Pulmonary artery endothelial cell (primary cell): Measurements from ENCODE around the gene ITPR2. TPM values are rescaled to one million over a fixed set of nuclear protein-coding genes. Genes with fewer than 3 reads are reported as not detected.

ENCODE experiments used
- DNase-seq: peaks from one replicate; pipeline ENCODE4 v3.0.0-alpha.2; 2011; ENCODE audit warnings: low read depth, low spot score
- total RNA-seq: library from RNA; depleted of rRNA; stranded (reverse); fragments of >200 nt; gene quantifications from 2 replicates; pipeline ENCODE4 v1.2.3, GENCODE V29; 2014

The ITPR2 gene
- total RNA-seq, 1 donor from 2014 or later, result 96.2 TPM

DNA sequence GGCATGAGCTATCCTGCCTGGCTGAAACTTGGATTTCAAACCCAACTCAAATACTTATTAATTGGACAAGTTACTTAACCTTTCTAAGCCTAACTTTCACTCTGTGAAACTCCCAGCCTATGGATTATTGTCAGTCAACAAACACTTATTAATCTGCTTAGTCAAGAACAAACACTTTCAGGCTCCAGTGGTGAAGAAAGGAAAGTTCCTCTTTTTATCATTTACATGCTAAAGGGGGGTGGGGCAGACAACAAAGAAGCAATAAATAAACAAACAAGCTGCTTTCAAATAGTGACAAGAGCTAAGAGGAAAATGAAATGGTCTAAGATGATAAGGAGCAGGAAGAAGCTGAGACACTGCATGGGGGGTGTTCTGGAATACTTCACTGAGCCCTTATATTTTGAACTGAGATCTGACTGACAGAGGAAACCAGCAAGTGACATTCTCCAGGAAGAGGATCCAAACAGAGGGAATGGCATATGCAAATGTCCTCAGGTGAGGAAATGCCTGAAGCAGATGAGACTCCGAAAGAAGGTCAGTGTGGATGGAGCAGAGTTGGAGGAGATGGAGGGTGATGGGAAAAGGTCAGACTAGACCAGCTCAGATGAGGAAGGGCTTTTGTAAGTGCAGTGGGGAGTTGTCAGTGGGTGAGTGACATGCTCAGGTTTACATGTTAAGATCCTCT, 259.6 kb downstream of the ITPR2 start:
- DNase-seq, result no peak

DNA sequence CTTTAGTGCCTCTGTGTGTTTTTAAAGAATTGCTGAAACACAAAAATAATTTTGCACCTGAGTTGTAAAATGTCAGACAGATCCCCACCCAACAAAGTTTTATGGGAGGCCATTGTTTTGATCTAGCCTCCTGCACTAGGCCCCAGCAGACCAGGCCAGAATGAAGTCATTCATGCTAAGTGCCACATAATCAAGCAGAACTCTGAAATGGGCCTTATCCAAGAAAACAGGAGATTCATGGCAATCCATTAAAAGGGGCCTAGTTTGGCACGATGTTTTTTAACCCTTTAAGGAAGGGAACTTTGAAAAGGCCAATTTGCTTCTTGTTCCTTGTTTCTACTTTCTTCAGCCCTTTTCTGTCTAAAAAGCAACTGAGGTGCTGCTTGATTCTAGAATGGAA, 260.9 kb downstream of the ITPR2 start:
- no peak for DNase-seq

DNA sequence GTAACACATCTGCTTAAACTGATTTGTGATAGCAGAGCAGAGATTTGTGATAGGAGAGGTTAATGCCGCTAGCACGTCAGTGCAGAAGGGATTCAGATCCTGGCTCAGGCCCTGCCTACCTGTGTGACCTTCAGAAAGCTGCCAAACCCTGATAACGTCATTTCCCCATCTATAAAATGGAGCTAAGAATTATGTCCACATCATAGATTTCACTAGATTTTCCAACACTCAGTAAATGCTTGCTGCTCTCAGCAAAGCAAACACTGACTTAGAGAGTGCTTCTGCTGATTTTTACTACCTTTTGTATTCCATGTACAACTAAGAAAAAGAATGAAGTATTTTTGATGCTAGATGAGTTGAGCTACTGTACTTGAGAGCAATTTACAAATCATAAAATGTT, 261.4 kb downstream of the ITPR2 start:
- DNase-seq, result no peak

DNA sequence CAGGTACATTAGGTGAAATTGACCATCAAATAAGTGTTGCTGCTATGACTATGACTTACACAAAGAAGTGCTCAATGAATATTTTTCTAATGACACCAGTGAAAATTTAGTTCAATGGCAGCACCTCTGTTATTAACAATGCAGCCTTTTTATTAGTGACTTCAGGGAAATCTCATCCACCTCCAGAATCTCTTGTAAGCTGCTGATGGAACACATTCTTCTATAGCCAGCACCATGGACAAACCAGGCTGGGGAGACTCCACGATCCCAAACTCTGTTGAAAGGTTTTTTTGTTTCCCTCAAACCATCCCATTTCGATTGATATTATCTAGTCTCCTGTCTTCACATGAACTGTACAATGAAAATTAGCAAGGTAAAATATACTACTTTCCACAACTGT, 265.9 kb downstream of the ITPR2 start:
- DNase-seq, result no peak

DNA sequence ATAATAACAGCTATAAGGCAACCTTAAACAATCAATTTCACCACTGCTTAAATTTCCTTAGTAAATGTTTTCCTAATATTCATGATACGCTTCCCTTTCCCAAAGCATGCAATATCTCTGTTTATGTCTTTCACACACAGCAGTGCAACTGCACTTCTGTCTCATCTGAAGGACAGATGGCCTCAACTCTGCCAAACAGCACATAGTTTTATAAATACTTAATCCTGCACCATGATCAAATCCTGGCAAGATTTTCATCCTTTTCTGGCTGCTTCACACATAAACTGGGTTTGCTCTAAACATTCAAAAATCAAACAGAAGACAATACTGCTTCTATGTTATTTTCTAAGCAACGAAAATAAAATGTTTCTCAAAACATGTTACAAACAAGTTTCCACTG, 266.3 kb downstream of the ITPR2 start:
- DNase-seq, result no peak

DNA sequence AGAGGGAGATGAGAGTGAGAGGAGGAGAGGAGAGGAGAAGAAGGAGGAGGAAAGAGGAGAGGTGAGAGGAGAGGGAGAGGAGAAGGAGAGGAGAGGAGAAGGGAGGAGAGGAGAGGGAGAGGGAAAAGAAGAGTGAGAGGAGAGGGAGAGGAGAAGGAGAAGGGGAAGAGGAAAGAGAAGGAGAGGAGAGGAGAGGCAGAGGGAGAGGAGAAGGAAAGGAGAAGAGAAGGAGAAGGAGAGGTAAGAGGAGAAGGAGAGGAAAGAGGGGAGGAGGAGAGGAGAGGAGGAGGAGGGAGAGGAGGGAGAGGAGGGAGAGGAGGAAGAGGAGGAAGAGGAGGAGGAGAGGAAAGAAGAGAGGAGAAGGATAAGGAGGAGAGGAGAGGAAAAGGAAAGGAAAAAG, 266.8 kb downstream of the ITPR2 start:
- no peak for DNase-seq

DNA sequence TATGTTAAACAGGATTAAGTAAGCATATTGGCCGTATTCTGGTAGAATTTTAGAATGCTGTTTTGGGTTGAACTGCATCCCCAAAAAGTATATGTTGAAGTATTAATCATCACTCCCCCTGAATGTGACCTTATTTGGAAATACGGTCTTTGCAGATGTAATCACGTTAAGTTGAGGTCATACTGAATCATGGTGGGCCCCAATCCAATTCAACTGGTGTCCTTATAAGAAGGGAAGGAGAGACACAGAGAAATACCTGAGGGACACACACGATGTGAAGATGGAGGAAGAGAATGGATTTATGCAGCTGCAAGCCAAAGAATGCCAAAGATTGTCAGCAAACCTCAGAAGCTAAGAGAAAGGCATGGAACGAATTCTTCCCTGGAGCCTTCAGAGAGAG, 268.6 kb downstream of the ITPR2 start:
- no peak for DNase-seq

DNA sequence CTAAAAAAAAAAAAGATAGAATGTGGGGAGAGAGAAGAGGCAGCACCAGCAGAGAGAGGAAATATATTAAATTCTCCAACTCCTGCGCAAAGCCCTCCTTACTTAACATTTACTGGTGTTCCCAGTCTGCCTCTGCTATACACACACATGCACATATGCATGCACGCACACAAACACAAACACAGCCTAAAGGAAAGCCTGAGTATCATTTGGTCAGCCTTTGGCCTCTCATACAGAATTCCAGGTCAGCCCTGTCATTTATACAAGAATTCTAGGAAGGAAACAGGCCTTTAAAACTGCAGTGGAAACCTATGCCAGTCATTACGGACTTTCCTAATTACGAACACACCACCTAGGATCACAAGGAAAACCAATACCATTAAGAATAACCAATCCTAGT, 269.4 kb downstream of the ITPR2 start:
- DNase-seq, result no peak

DNA sequence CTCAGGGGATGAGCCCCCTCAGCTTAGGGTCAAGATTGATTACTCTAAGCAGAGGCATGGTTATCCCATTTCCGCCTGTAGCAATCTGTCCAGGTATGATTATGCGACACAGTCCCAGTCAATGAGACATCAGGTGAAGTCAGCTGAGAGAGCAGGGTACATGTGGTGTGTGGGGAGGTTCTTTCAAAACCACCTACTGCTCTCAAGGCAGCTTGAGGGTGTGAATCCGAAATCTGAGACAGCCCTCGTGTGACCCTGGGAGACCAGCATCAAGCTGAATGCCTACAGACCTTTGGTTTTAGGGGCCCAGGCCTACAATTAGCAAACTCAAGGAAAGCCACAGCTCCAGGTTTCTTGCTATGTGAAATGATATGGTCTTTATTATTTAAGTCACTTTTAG, 275.7 kb downstream of the ITPR2 start:
- no peak for DNase-seq

DNA sequence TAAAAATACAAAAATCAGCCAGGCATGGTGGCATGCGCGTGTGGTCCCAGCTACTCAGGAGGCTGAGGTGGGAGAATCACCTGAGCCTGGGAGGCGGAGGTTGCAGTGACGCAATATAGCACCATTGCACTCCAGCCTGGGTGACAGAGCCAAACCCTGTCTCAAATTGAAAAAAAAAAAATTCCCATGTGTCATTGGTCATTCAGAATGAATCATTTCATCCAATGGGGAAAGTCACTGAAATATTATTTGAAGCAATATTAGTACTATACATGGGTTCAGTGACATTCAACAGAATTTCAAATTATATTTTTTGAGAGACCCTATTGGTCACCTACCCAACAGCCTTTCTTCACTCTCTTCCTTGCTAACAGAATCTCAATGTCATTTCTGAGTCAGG, 276.1 kb downstream of the ITPR2 start:
- DNase-seq, result no peak

DNA sequence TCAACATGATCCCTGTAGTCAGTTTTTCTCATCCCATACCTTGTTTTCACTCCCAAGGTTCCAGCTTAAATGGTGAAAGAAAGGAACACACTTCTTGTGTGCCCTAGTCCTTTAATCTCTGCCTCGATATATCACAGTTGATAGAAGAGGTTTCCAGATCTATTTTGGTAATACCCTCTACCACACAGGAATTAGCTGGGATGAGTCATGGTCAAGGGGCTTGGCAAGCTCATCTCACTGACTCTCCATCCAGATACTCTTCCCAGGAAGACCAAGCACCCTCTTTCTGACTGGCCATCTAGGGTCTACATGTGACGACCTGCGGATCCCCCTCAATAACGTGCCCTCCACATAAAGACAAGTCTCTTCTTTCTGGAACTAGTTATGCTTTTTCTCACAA, 277.9 kb downstream of the ITPR2 start:
- no peak for DNase-seq

DNA sequence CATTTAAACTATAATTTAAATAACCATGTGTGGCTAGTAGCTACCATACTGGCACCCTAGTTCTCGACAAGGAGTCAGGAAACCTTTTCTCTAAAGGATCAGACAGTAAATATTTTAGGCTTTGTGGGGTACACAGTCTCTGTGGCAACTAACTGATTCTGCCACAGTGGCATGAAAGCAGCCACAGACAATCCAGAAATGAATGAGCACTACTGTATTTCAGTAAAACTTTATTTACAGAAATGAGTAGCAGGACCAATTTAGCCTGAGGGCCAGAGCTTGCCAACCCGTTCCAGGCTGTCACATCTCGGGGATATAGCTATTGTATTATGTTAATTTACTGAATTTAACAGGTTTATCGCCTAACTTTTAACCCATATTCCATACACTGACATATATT, 278.7 kb downstream of the ITPR2 start:
- no peak for DNase-seq

DNA sequence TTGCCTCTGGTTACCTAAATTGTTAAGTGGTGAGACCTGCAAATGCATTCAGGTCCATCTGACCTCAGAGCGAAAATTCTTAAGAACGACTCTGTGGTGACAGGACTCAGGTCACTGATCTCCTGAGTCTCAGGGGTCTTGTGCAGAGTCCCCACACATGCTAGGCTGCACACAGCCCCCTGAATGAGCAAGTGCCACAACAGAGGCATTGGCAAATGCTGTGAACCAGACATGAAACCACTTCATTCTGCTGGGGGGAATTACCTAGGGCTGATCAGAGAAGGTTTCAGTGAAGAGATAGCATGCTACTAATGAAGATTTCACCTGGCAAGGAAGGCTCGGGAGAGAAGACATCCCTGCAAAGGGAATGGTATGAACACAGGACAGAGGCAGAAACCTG, 281.6 kb downstream of the ITPR2 start:
- no peak for DNase-seq

DNA sequence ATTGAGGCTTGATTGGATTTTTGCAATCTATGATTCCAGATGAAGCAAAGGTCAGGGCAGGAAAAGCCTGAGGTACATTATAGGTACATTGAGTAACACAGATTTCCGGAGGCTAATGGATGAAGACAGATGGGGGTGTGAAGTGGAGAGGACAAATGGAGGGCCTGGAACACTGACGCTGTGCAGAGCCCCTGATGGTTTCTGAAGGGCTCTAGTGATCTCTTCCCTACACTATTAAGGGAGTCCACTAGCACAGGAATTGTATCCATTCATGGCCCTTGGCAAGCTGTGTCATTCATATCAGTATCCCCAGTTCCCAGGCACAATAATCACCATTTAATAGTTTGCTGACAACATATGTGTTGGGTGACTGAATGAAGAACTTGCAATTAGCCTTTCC, 284.8 kb downstream of the ITPR2 start:
- no peak for DNase-seq

DNA sequence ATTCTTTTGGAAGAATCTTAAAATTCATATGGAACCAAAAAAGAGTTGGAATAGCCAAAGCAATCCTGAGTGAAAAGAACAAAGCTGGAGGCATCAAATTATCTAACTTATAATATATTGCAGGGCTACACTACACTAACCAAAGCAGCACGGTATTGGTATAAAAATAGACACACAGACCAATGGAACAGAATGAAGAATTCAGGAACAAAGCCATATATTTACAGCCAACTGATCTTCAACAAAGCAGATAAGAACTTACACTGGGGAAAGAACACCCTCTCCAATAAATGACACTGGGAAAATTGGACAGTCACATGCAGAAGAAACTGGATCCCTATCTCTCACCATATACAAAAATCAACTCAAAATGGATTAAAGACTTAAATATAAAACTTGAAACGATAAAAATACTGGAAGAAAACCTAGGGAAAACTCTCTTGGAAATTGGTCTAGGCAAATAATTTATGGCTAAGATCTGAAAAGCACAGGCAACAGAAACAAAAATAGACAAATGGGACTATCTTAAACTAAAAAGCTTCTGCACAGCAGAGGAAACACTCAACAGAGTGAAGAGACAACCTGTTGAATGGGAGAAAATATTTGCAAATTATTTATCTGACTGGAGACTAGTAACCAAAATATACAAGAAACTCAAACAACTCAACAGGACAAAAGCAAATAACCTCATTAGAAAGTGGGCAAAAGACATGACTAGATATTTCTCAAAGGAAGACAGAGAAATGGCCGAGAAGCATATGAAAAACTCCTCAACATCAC, 286.3 kb downstream of the ITPR2 start:
- no peak for DNase-seq

DNA sequence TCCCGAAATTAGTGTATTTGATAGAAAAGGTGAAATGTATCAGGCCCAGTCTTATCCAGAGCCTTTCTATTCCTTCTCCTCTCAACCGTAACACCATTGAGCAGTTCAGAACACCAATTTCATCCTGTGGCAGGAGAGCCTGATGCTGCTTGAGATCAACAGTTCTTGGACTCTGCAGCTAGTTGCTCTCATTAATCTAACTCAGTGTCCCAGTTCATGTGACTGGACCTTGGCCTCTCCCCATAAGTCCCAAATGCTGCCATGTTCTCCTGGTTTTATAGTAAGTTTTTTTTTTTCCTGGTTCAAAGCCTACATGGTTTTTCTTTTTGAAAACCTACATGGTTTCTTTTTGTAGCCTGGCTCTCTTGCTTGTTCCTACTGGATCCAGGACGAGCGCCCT, 293.9 kb downstream of the ITPR2 start:
- DNase-seq, result no peak

DNA sequence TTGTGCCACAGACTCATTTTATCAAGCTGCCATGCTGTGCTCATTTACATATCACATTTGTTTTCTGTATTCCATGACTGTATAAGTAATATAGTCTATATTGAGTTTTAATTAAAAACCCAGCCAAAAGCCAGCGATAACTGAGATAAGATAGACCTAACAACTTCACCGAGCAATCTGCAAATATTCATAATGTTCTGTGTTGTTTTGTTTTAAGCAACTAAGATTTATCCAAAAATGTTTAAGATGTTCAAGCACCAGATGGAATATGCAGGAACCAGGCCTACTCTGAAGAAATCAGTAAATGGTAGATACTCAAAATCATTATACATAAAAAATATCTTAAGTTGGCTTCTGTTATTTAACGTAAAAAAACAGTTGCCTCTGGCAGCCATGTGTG, 295.3 kb downstream of the ITPR2 start:
- no peak for DNase-seq

DNA sequence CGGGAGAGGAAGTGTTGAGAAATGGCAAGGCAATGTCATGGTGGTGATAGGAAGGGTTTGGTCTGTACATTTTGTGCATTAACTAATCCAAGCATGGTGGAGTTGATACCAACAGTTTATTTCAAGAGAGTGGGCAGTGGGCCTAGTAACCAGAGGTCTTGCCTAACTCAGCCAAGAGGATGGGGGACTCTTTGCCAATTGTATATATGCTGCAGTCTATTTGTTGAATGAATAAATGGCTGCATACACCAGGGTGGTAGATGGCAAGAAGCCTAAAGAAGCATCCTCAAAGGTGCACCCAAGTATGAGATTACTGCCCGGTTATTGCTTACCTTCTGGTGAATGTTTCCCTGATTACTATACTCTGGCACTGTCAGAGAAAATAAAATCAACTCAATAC, 295.9 kb downstream of the ITPR2 start:
- DNase-seq, result no peak

DNA sequence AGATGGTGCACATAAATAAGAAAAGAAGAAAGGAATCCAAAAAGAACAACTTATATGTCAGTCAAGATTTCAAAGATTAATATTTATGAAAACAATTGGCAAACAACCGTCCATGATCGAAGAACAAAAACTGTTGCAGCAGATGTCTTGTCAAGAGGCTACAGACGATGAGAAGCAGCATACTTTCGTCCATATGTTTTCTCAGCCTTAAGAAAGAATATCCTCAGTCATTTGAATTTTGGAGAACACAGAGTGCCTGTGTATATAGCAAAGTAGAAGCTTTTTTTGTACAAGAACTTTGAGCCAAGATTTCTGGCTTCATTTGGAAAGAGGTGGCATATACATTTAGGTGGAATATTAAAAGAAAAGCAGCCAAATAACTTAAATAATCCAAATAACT, 297.2 kb downstream of the ITPR2 start:
- no peak for DNase-seq

DNA sequence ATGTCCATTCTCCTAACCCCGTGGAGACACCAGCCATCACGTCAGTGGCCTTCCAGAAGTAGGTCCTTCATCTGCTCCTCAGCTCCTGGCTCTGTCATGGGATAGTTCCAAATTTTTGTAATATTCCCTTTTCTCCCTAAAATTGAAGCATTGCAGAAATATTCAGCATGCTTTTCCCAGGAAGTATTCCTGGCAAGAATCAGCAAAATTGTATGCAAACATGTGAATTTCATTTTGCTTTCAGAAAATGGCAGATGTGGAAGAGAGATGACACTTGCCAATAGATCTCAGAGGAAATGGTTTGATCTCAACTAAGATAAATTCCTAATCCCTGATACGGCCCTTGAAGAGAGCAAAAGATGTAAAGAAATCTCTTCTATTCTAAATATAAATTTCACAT, 298.9 kb downstream of the ITPR2 start:
- no peak for DNase-seq

DNA sequence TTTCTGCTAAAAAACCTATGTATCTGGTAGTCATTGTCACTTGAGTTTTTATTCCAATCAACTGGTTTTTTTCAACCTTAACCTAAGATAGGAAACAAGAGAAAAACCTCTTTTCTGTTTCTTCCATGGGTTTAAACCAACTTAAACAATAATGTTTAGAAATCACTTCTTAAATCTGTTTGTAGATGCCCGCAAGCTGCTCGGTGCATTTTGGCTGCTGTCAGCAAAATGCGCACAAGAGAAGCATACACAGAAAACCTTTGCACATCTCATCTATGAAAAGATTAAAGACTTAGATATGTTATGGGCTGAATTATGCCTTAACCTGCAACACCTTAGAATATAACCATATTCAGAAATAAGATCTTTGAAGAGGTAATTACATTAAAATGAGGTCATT, 299.8 kb downstream of the ITPR2 start:
- DNase-seq, result no peak

DNA sequence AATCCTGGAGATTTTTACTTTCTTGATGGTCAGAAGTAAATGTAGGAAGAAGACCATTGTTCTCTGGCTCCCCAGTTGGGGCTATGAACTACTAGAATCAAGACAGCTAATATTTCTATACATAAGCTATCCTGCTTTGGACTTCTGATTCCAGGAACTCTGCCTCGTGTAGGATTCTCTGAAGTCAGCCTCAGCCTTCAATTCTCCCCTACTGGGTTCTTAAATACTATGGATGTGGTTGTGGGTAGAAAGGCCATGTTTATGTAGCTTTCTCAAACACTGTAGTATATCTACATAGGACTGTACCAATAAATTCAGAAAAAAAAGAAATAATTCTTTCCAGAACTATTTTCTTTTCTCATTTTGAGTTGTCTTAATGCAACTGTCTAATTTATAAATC, 302.5 kb downstream of the ITPR2 start:
- no peak for DNase-seq

DNA sequence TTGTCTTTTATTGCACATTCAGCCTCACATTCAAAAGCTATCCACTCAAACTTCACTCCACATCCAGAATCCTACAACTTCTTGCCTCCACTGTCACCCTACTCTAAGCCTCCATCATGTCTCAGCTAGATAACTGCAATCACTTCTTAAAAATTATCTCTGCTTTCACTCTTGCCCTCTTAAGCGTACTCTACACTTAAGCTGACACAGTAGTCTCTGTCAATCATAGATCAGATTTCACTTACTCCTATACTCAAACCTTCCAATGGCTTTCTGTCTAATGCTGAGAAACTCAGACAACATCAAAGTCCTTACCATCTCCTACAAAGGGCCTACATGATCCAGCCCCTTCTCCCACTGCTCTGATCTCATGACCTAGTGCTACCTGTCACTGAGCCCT, 304.1 kb downstream of the ITPR2 start:
- no peak for DNase-seq
